OCI-LY1 (cell line): ENCODE results near the gene STUM.

Experiments
- H2AFZ ChIP-seq: fragments of 200-600 bp; sonication (generic), shearing (Covaris generic); 2 replicates; pipeline ENCODE4 v1.6.0; 2014; ENCODE audit warnings: antibody characterized with exemption, mild to moderate bottlenecking, low read length
- H3F3A ChIP-seq: fragments of 200-600 bp; sonication (generic), shearing (Covaris generic); 2 replicates; pipeline ENCODE4 v1.6.0; 2014; ENCODE audit warnings: mild to moderate bottlenecking, antibody characterized with exemption, low read length, moderate library complexity; ENCODE audit not compliant: insufficient read depth
- H3K27ac ChIP-seq: fragments of 200-600 bp; sonication (generic); 2 replicates; pipeline ENCODE4 v1.5.1; 2014; ENCODE audit warnings: low read length, mixed run types, mild to moderate bottlenecking, low read depth; ENCODE audit not compliant: poor library complexity, severe bottlenecking
- H3K27me3 ChIP-seq: fragments of 200-600 bp; sonication (generic); 2 replicates; pipeline ENCODE4 v1.6.0; 2014; ENCODE audit warnings: antibody characterized with exemption, mild to moderate bottlenecking, low read length, moderate library complexity; ENCODE audit not compliant: insufficient read depth
- H3K36me3 ChIP-seq: fragments of 200-600 bp; sonication (generic); 2 replicates; pipeline ENCODE4 v1.6.1; 2014; ENCODE audit warnings: mild to moderate bottlenecking, antibody characterized with exemption, low read length, moderate library complexity, mixed read lengths; ENCODE audit not compliant: insufficient read depth
- H3K4me1 ChIP-seq: fragments of 200-600 bp; sonication (generic); 2 replicates; pipeline ENCODE4 v1.5.1; 2014; ENCODE audit warnings: mild to moderate bottlenecking, low read length, moderate library complexity; ENCODE audit not compliant: insufficient read depth, severe bottlenecking
- H3K4me2 ChIP-seq: fragments of 200-600 bp; sonication (generic), shearing (Covaris generic); 2 replicates; pipeline ENCODE4 v1.6.1; 2014; ENCODE audit warnings: low read length
- H3K4me3 ChIP-seq: fragments of 200-600 bp; sonication (generic); 2 replicates; pipeline ENCODE4 v1.5.1; 2014; ENCODE audit warnings: low read length, low read depth, mild to moderate bottlenecking, mixed read lengths; ENCODE audit not compliant: poor library complexity, severe bottlenecking
- H3K79me2 ChIP-seq: fragments of 200-600 bp; shearing (Covaris generic); 2 replicates; pipeline ENCODE4 v1.6.1; 2016; ENCODE audit warnings: mixed run types, low read length, mixed read lengths; ENCODE audit not compliant: insufficient read depth
- H3K9ac ChIP-seq: fragments of 200-600 bp; sonication (generic), shearing (Covaris generic); 2 replicates; pipeline ENCODE4 v1.6.1; 2014; ENCODE audit warnings: mild to moderate bottlenecking, low read length, mixed read lengths
- H3K9me2 ChIP-seq: fragments of 200-600 bp; sonication (generic), shearing (Covaris generic); 2 replicates; pipeline ENCODE4 v1.6.1; 2014; ENCODE audit warnings: low read depth, mild to moderate bottlenecking, low read length, mixed read lengths
- H3K9me3 ChIP-seq: fragments of 200-600 bp; shearing (Covaris generic); 2 replicates; pipeline ENCODE4 v1.6.1; 2014; ENCODE audit warnings: low read length, mixed read lengths
- H4K20me1 ChIP-seq: fragments of 200-600 bp; sonication (generic), shearing (Covaris generic); 2 replicates; pipeline ENCODE4 v1.6.0; 2016; ENCODE audit warnings: mild to moderate bottlenecking, low read length; ENCODE audit not compliant: insufficient read depth
- CTCF ChIP-seq: fragments of 200-600 bp; sonication (generic), shearing (Covaris generic); IDR thresholded peaks from 2 replicates; pipeline ENCODE4 v1.5.1; 2017; ENCODE audit warnings: mild to moderate bottlenecking, antibody characterized with exemption, low read length, moderate library complexity, mixed read lengths
- EZH2 ChIP-seq: fragments of 200-600 bp; sonication (generic), shearing (Covaris generic); IDR thresholded peaks from 2 replicates; pipeline ENCODE4 v1.8.0; 2017; ENCODE audit warnings: borderline replicate concordance, mixed run types, mild to moderate bottlenecking, antibody characterized with exemption, low read length, moderate library complexity, mixed read lengths

STUM gene

GRCh38 chr1:226535666-226536065 lies 12.9 kb upstream of the STUM start:
- H3K4me1 ChIP-seq, result no peaks in the 10 kb centered on the region
- no peak overlapping the region for H3K4me2 ChIP-seq
- no peaks in the 10 kb centered on the region for H3K9me3 ChIP-seq
- no peak overlapping the region for H3K27ac ChIP-seq
- no peaks in the 10 kb centered on the region for H3K36me3 ChIP-seq
- H2AFZ ChIP-seq, result no peak overlapping the region
- H3F3A ChIP-seq, result no peaks in the 10 kb centered on the region
- H3K9me2 ChIP-seq, result no peaks in the 10 kb centered on the region
- no peak overlapping the region for H3K9ac ChIP-seq
- peaks cover 12% of the 10 kb centered on the region; the same call in 1 of the 2 replicates for H3K27me3 ChIP-seq
- no peak overlapping the region for H3K4me3 ChIP-seq
- no peaks in the 10 kb centered on the region for H4K20me1 ChIP-seq
- H3K79me2 ChIP-seq, result no peaks in the 10 kb centered on the region
- TF ChIP-seq CTCF (no peak), EZH2 (no peak)

GRCh38 chr1:226541231-226541630 lies 7.3 kb upstream of the STUM start:
- Histone ChIP-seq H4K20me1 (no peaks in the 10 kb centered on the region), H3K4me3 (no peak overlapping the region), H3K27ac (no peak overlapping the region), H2AFZ (no peak overlapping the region), H3K36me3 (no peaks in the 10 kb centered on the region), H3K4me2 (no peak overlapping the region), H3K27me3 (peaks cover 6% of the 10 kb centered on the region; the same call in 1 of the 2 replicates), H3K9me3 (no peaks in the 10 kb centered on the region), H3K79me2 (no peaks in the 10 kb centered on the region), H3K4me1 (no peaks in the 10 kb centered on the region), H3F3A (no peaks in the 10 kb centered on the region), H3K9me2 (no peaks in the 10 kb centered on the region), H3K9ac (no peak overlapping the region)
- TF ChIP-seq CTCF (no peak), EZH2 (no peak)

- H4K20me1 ChIP-seq, result no peaks in the 10 kb centered on the region
- H3K9ac ChIP-seq, result no peak overlapping the region
- no peak overlapping the region for H3K4me2 ChIP-seq
- no peaks in the 10 kb centered on the region for H3K9me3 ChIP-seq
- no peaks in the 10 kb centered on the region for H3K36me3 ChIP-seq
- no peaks in the 10 kb centered on the region for H3K4me1 ChIP-seq
- H2AFZ ChIP-seq, result no peak overlapping the region
- no peaks in the 10 kb centered on the region for H3F3A ChIP-seq
- TF ChIP-seq EZH2, result no peak
- no peak for TF ChIP-seq CTCF
- no peaks in the 10 kb centered on the region for H3K9me2 ChIP-seq
- H3K27me3 ChIP-seq, result no peaks in the 10 kb centered on the region
- no peak overlapping the region for H3K27ac ChIP-seq
- no peak overlapping the region for H3K4me3 ChIP-seq
- no peaks in the 10 kb centered on the region for H3K79me2 ChIP-seq
Observed at GRCh38 chr1:226541631-226542622, 6.6 kb upstream of the STUM start.
